ENCODE measurements around the gene VWA5B1.

The VWA5B1 gene

GRCh38 chr1:20346433-20346832 is 55.8 kb downstream of the VWA5B1 start:
- DNase-seq (ENCODE audit: low read depth in 1 of 2, low spot score in 1 of 2), result no peak
- TF ChIP-seq POLR2AphosphoS5 (IDR thresholded peaks at IDR 0.05; ENCODE audit: low read depth) (no peak), REST (IDR thresholded peaks at IDR 0.05; ENCODE audit: insufficient replicate concordance, low read depth) (no peak), GABPA (IDR thresholded peaks at IDR 0.05; ENCODE audit: low read depth) (no peak), SPI1 (IDR thresholded peaks at IDR 0.05; ENCODE audit: borderline replicate concordance, low read depth) (no peak)
- TF ChIP-seq, protein P1, sequence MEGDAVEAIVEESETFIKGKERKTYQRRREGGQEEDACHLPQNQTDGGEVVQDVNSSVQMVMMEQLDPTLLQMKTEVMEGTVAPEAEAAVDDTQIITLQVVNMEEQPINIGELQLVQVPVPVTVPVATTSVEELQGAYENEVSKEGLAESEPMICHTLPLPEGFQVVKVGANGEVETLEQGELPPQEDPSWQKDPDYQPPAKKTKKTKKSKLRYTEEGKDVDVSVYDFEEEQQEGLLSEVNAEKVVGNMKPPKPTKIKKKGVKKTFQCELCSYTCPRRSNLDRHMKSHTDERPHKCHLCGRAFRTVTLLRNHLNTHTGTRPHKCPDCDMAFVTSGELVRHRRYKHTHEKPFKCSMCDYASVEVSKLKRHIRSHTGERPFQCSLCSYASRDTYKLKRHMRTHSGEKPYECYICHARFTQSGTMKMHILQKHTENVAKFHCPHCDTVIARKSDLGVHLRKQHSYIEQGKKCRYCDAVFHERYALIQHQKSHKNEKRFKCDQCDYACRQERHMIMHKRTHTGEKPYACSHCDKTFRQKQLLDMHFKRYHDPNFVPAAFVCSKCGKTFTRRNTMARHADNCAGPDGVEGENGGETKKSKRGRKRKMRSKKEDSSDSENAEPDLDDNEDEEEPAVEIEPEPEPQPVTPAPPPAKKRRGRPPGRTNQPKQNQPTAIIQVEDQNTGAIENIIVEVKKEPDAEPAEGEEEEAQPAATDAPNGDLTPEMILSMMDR (IDR thresholded peaks at IDR 0.05; ENCODE audit: insufficient read depth, low read length), result no peak

GRCh38 chr1:20347699-20348098 is 57.0 kb downstream of the VWA5B1 start:
- Histone ChIP-seq H3K27me3 (ENCODE audit: insufficient read depth, poor library complexity, severe bottlenecking) (peaks cover 4% of the 10 kb centered on the region), H3K4me3 (replicated peaks; ENCODE audit: insufficient read depth, low read length) (no peak overlapping the region), H3K27ac (replicated peaks) (no peak overlapping the region)
- DNase-seq (ENCODE audit: low read depth in 1 of 2, low spot score in 1 of 2), result no peak
- TF ChIP-seq, protein P1 (IDR thresholded peaks at IDR 0.05; ENCODE audit: insufficient read depth, low read length), result no peak
- no peak for TF ChIP-seq GABPA (IDR thresholded peaks at IDR 0.05; ENCODE audit: low read depth)
- TF ChIP-seq POLR2AphosphoS5 (IDR thresholded peaks at IDR 0.05; ENCODE audit: low read depth), result no peak
- no peak for TF ChIP-seq SPI1 (IDR thresholded peaks at IDR 0.05; ENCODE audit: borderline replicate concordance, low read depth)
- TF ChIP-seq REST (IDR thresholded peaks at IDR 0.05; ENCODE audit: insufficient replicate concordance, low read depth), result no peak

More at GRCh38 chr1:20346433-20346832, 55.8 kb downstream of the VWA5B1 start:
- H3K4me3 ChIP-seq (replicated peaks; ENCODE audit: insufficient read depth, low read length), result no peak overlapping the region
- H3K27ac ChIP-seq (replicated peaks), result no peak overlapping the region
- H3K27me3 ChIP-seq (ENCODE audit: insufficient read depth, poor library complexity, severe bottlenecking), result peaks cover 4% of the 10 kb centered on the region

DNA sequence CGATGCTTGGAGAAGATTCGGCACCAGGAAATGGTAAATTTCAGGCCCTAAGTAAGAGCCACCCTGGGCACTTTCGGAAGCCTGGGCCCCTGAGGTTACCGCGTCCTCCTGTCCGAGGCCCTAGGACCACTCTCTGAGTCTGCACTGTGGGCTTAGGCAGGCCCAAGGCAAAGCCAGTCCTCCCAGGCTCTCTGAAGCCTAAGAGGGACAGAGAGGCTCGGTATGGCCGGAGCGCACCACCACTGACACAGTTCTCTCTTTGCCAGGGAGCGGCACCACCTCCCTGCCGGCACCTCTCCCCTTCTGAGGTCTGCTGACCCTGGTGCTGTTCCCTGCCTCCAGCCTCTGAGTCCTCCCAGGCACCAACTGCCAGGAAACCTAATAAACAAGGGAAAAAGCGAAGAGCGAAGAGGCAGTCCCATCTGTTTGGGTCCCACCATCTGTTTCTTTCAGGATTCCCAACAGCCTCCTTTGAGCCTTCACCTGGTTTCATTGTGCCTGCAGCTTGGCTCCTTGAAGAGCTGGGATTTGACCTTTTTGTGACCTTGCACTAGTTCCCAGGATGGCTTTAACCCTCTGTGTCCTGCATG is 57.7 kb downstream of the VWA5B1 start:
- no peak overlapping the region for H3K27ac ChIP-seq (replicated peaks)
- TF ChIP-seq GABPA (IDR thresholded peaks at IDR 0.05; ENCODE audit: low read depth), result no peak
- TF ChIP-seq REST (IDR thresholded peaks at IDR 0.05; ENCODE audit: insufficient replicate concordance, low read depth), result no peak
- TF ChIP-seq SPI1 (IDR thresholded peaks at IDR 0.05; ENCODE audit: borderline replicate concordance, low read depth), result no peak
- TF ChIP-seq POLR2AphosphoS5 (IDR thresholded peaks at IDR 0.05; ENCODE audit: low read depth), result no peak
- TF ChIP-seq, protein P1 (IDR thresholded peaks at IDR 0.05; ENCODE audit: insufficient read depth, low read length), result no peak
- peaks cover 4% of the 10 kb centered on the region for H3K27me3 ChIP-seq (ENCODE audit: insufficient read depth, poor library complexity, severe bottlenecking)
- DNase-seq (ENCODE audit: low read depth in 1 of 2, low spot score in 1 of 2), result no peak
- H3K4me3 ChIP-seq (replicated peaks; ENCODE audit: insufficient read depth, low read length), result no peak overlapping the region

All from HL-60 (cell line).